Prostate gland (tissue), 2 donors: ENCODE data around the gene GLS. TPM values are rescaled to one million over a fixed set of nuclear protein-coding genes. Genes with fewer than 3 reads are reported as not detected.

Experiments
- DNase-seq: peaks from one replicate; pipeline ENCODE4 v3.0.0-alpha.2; 2019; ENCODE audit warnings: low spot score
- H3K27ac ChIP-seq, 2 donors: fragments of 200-600 bp; sonication (generic); 2 replicates each; pipeline ENCODE4 v1.5.1; 2017 to 2019
- H3K27me3 ChIP-seq: fragments of 200-600 bp; sonication (generic); replicated peaks from 2 replicates; pipeline ENCODE4 v1.5.1; 2019; ENCODE audit not compliant: insufficient read depth
- H3K36me3 ChIP-seq, 2 donors: fragments of 200-600 bp; sonication (generic); 1 replicate in 1 of 2; 2 replicates in 1 of 2; pipeline versions ENCODE4 v1.5.1 to v1.8.1; 2017 to 2019
- H3K4me1 ChIP-seq: fragments of 200-600 bp; sonication (generic); replicated peaks from 2 replicates; pipeline ENCODE4 v1.5.1; 2019
- H3K4me3 ChIP-seq, 2 donors: fragments of 200-600 bp; sonication (generic); 2 replicates each; pipeline ENCODE4 v1.5.1; 2017 to 2019
- H3K9me3 ChIP-seq: fragments of 200-600 bp; sonication (generic); 2 replicates; pipeline ENCODE4 v1.5.1; 2017
- POLR2A ChIP-seq: fragments of 450-650 bp; IDR thresholded peaks from one replicate; pipeline ENCODE4 v1.6.1; 2016; ENCODE audit warnings: antibody characterized with exemption, mild to moderate bottlenecking
- POLR2AphosphoS5 ChIP-seq: sonication (generic); formaldehyde crosslinking; IDR thresholded peaks from one replicate; pipeline ENCODE4 v1.6.1; 2017; ENCODE audit warnings: antibody characterized with exemption
- WGBS: methylation state at CpG from one replicate; pipeline ENCODE4 v1.1.5; 2018; 5-methylcytosine and 5-hydroxymethylcytosine counted together
- intact Hi-C: fragments of 100-400 bp; cut with DNase I; formaldehyde crosslinking; loops from one replicate; pipeline ENCODE4 v1.14.2; 2022
- total RNA-seq, 2 donors: library from RNA; depleted of rRNA; stranded (reverse); fragments of >200 nt; gene quantifications; one replicate each; pipeline ENCODE4 v1.1.0, GENCODE V29; 2016
- TF ChIP-seq, protein P1 (sequence below), 4 experiments: fragments of 200-600 bp in 2 of 4; fragments of 450-650 bp in 2 of 4; sonication (generic) in 2 of 4; IDR thresholded peaks; 1 replicate in 3 of 4; 2 replicates in 1 of 4; pipeline ENCODE4 v1.5.1; 2016 to 2019; ENCODE audit warnings: antibody characterized with exemption in 4 of 4, mild to moderate bottlenecking in 2 of 4, moderate library complexity in 2 of 4

GLS gene
- total RNA-seq, 2 donors from 2014 or later, result 30.6 to 74.9 TPM

- no peak overlapping the region for H3K27ac ChIP-seq
- 98% methylated on average over 5 of the region's 5 CpGs for WGBS
- TF ChIP-seq POLR2AphosphoS5, result no peak
- TF ChIP-seq, protein P1, sequence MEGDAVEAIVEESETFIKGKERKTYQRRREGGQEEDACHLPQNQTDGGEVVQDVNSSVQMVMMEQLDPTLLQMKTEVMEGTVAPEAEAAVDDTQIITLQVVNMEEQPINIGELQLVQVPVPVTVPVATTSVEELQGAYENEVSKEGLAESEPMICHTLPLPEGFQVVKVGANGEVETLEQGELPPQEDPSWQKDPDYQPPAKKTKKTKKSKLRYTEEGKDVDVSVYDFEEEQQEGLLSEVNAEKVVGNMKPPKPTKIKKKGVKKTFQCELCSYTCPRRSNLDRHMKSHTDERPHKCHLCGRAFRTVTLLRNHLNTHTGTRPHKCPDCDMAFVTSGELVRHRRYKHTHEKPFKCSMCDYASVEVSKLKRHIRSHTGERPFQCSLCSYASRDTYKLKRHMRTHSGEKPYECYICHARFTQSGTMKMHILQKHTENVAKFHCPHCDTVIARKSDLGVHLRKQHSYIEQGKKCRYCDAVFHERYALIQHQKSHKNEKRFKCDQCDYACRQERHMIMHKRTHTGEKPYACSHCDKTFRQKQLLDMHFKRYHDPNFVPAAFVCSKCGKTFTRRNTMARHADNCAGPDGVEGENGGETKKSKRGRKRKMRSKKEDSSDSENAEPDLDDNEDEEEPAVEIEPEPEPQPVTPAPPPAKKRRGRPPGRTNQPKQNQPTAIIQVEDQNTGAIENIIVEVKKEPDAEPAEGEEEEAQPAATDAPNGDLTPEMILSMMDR (IDR thresholded peaks at IDR 0.05), result no peak
- no peak for TF ChIP-seq POLR2A
- no peaks in the 10 kb centered on the region for H3K27me3 ChIP-seq
- H3K4me1 ChIP-seq, result no peaks in the 10 kb centered on the region
- H3K4me3 ChIP-seq, result no peak overlapping the region
- no peaks in the 10 kb centered on the region for H3K9me3 ChIP-seq
- no peak for DNase-seq
- intact Hi-C loops, result no loop called here
- H3K36me3 ChIP-seq, result no peaks in the 10 kb centered on the region
These were observed 27.9 kb downstream of the GLS start for GRCh38 chr2:190908532-190908931.

- Histone ChIP-seq H3K27me3 (no peaks in the 10 kb centered on the region), H3K27ac (no peak overlapping the region), H3K9me3 (no peaks in the 10 kb centered on the region), H3K36me3 (no peaks in the 10 kb centered on the region), H3K4me1 (no peaks in the 10 kb centered on the region), H3K4me3 (no peak overlapping the region)
- TF ChIP-seq, protein P1 (IDR thresholded peaks at IDR 0.05), result no peak
- TF ChIP-seq POLR2AphosphoS5 (no peak), POLR2A (no peak)
- WGBS, result 97% methylated on average over 2 of the region's 2 CpGs
- intact Hi-C loops, result no loop called here
- DNase-seq, result no peak
These were observed 29.1 kb downstream of the GLS start for GRCh38 chr2:190909680-190910079.

DNA sequence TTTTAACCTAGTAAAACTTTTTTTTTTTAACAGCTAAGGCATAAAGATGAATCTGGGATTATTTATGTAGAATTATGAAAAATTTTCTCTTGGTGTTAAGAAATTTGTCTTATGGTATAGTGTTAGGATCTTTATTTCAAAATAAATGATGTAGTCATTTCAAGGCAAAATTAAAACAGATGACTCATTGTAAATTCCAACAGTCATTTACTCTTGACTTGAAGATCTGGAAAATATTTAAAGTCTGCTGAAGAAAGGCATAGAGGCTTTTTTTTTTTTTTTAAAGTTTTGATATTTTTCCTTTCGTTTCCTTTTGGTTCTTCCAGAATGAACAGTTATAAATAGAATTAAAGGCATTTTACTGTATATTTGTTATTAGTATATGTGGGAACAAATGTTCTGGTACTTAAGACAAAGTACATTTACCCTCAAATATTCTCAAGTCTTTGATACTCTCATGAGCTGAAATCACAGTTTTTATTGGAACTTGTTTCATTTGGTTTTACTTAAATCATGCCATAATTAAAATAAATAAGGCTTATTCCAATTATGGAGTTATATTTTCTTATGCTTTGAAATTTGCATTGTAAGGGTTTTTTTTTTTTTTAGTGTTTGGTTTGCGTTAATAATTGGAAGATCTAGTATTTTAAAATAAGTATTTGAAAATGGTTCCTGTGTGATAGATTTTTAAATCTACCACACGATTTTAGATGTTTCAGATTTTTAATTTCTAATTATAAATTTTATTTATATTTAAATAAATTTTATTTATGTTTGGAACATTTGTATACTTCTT, 29.9 kb downstream of the GLS start:
- TF ChIP-seq POLR2A, result no peak
- TF ChIP-seq, protein P1 (IDR thresholded peaks at IDR 0.05), result no peak
- TF ChIP-seq POLR2AphosphoS5, result no peak
- no peak for DNase-seq

GRCh38 chr2:190911813-190912212, 31.2 kb downstream of the GLS start:
- 72% methylated on average over 3 of the region's 3 CpGs for WGBS

More for the DNA sequence above, 29.9 kb downstream of the GLS start:
- WGBS, result 57% methylated on average over 3 of the region's 3 CpGs
- H3K4me1 ChIP-seq, result no peaks in the 10 kb centered on the region
- H3K4me3 ChIP-seq, result no peak overlapping the region
- H3K27me3 ChIP-seq, result no peaks in the 10 kb centered on the region
- H3K27ac ChIP-seq, result no peak overlapping the region
- H3K9me3 ChIP-seq, result no peaks in the 10 kb centered on the region
- H3K36me3 ChIP-seq, result no peaks in the 10 kb centered on the region
- intact Hi-C loops, result no loop called here

More at GRCh38 chr2:190911813-190912212, 31.2 kb downstream of the GLS start:
- Histone ChIP-seq H3K27me3 (no peaks in the 10 kb centered on the region), H3K9me3 (no peaks in the 10 kb centered on the region), H3K4me3 (no peak overlapping the region), H3K4me1 (no peaks in the 10 kb centered on the region), H3K36me3 (no peaks in the 10 kb centered on the region), H3K27ac (no peak overlapping the region)
- intact Hi-C loops, result no loop called here
- DNase-seq, result no peak
- no peak for TF ChIP-seq POLR2AphosphoS5
- TF ChIP-seq, protein P1 (IDR thresholded peaks at IDR 0.05), result no peak
- TF ChIP-seq POLR2A, result no peak
